GM12892 (cell line): Measurements from ENCODE around the gene ABCG4.

Source experiments
- POLR2A ChIP-seq: IDR thresholded peaks from 2 replicates; pipeline ENCODE4 v1.6.1; 2011; ENCODE audit warnings: low read depth, low read length, control low read depth
- POLR2AphosphoS5 ChIP-seq: IDR thresholded peaks from 2 replicates; pipeline ENCODE4 v1.6.1; 2011; ENCODE audit warnings: low read depth, low read length, control low read depth
- TAF1 ChIP-seq: IDR thresholded peaks from 2 replicates; pipeline ENCODE4 v1.6.1; 2011; ENCODE audit warnings: low read depth, mild to moderate bottlenecking, control low read depth, low read length, borderline replicate concordance

DNA sequence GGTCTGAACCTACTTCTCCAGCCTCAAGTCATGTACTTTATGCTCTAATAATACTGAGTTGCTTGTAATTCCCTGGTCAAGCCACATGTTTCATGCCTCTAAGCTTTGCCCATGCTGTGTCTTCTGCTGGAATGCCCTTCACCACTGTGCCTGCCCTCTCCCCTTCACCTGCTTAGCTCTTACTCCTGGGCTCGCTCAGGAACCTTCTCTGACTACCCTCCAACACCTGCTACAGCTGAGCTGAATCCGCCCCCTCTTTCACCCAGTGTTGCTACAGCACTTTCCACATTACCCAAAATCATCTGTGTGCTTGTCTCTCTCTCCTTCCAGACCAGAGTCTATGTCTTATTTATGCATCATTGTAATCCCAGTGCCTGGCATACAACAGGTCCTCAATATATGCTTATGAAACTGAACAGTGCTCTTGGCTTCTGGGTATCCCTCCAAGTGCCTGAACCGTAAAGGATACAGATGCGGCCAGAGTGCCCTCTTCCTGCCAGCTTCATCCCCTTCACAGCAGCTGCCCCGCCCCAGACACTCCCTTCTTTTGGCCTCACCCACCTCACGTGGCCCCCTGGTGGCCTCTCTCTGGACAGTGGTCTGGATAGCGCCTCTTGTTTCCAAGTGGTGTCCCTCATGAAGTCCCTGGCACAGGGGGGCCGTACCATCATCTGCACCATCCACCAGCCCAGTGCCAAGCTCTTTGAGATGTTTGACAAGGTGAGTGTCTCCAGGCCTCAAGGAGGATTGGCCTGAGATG, 7.1 kb downstream of the ABCG4 start:
- TF ChIP-seq POLR2A (no peak), POLR2AphosphoS5 (no peak), TAF1 (no peak)
